ENCODE results near the gene PSMA1. TPM values are rescaled to one million over a fixed set of nuclear protein-coding genes. Genes with fewer than 3 reads are reported as not detected.
"Not testable (repeated sequence)": the region's sequence is repeated elsewhere in the genome, so short reads cannot be mapped to it uniquely, and the experiment has no call there.

Gene PSMA1
- total RNA-seq, 1 experiment from 2014 or later, result 217 TPM

DNA sequence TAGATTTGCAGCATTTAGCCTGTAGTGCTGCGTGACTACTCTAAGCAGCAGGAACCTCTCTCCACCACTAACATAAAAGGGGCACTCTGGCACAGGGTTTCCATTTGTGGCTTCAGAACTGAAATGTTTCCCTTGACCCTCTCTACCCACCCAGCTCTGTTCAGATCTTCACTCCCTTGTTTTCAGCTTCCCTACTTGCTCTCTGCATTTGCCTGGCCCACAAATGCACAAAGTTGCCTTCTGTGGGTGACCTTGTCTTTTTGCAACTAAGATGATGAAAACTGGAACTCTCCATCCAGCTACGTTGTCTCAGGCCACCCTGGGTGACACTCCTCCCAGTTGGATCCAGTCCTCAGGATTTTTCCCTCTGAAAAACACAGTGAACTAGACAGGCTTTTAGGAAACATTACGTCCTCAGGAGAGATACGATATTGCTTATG is 19.8 kb upstream of the PSMA1 start:
- no peak overlapping the region for H2AFZ ChIP-seq (ENCODE audit: low read length)
- DNase-seq, result no peak

DNA sequence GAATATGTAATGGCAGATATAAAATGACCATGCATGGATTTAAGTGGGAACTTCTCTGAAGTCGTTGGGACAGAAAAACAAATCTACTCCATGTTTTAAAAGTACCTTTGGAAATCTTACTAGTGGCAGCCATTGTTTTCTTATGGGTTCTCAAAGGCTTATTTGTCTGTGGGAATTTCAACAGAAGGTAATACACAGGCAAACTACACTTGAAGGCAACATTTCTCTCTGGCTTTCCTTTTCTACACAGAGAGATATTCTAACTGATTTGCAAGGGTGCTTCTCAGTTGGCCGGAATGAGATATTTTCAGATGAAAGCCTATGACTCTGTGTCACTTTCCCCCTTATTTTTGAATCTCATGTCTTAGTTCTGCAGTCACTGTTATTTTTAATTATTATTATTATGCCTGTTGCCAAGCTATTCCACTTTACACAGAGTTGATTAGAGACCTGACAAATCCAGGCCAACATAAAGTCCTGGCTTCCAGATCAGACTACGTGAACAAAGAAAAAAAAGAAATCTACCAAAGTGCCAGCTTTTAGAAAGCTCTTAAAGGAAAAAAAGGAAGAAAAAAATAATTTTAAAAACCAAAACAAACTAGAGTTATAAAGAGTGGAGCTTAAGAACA is 18.9 kb upstream of the PSMA1 start:
- Histone ChIP-seq H3K9ac (ENCODE audit: low read length) (no peak overlapping the region), H3K36me3 (ENCODE audit: insufficient read depth, low read length) (no peaks in the 10 kb centered on the region), H4K20me1 (ENCODE audit: insufficient read depth, low read depth, low read length) (no peaks in the 10 kb centered on the region), H3K27ac (ENCODE audit: low read length) (no peak overlapping the region), H2AFZ (ENCODE audit: low read length) (no peak overlapping the region), H3K4me1 (ENCODE audit: low read length) (no peaks in the 10 kb centered on the region), H3K79me2 (ENCODE audit: low read length) (no peaks in the 10 kb centered on the region), H3K9me2 (replicated peaks; ENCODE audit: insufficient read depth, low read length) (no peaks in the 10 kb centered on the region), H3K4me2 (ENCODE audit: low read depth, low read length, poor library complexity, severe bottlenecking) (no peak overlapping the region), H3K27me3 (ENCODE audit: low read length) (no peaks in the 10 kb centered on the region), H3K9me3 (ENCODE audit: low read length) (no peaks in the 10 kb centered on the region), H3K4me3 (ENCODE audit: low read length) (no peak overlapping the region)
- DNase-seq, result no peak

More for the DNA sequence above, 19.8 kb upstream of the PSMA1 start:
- Histone ChIP-seq H3K4me2 (ENCODE audit: low read depth, low read length, poor library complexity, severe bottlenecking) (no peak overlapping the region), H3K27me3 (ENCODE audit: low read length) (no peaks in the 10 kb centered on the region), H3K9ac (ENCODE audit: low read length) (no peak overlapping the region), H3K9me3 (ENCODE audit: low read length) (no peaks in the 10 kb centered on the region), H3K4me1 (ENCODE audit: low read length) (no peaks in the 10 kb centered on the region), H3K36me3 (ENCODE audit: insufficient read depth, low read length) (no peaks in the 10 kb centered on the region), H3K9me2 (replicated peaks; ENCODE audit: insufficient read depth, low read length) (no peaks in the 10 kb centered on the region), H3K27ac (ENCODE audit: low read length) (no peak overlapping the region), H3K4me3 (ENCODE audit: low read length) (no peak overlapping the region), H4K20me1 (ENCODE audit: insufficient read depth, low read depth, low read length) (no peaks in the 10 kb centered on the region), H3K79me2 (ENCODE audit: low read length) (no peaks in the 10 kb centered on the region)

DNA sequence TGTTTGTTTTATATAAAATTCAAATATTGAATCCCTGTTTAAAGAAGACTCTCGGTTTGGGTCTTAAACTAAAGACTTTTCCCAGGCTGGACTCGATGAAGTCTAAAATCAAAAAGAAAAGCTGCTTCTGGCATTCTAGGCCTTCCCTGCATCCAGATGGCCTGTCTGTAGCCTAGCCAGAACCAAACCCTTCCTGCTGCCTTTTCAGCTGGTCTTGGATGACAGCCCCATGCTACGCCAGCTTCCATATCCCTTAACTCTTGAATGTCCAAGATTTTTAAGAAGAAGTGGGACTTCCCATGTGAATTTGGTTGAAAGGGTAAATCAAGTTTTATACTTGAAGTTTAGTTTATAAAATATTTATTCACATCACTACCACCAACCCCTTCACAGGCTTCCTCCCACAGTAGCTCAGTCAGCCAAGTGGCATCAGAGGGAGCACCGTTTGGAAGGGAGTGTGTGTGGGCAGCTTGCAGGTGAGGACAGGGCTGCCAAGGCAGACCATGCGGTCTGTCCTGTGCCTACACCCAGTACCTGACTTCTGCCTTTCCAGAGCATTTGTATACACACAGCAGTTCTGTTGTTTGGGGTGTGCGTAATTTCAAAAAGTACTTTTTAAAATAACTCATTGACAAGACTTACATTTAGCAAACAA is 18.2 kb upstream of the PSMA1 start:
- Histone ChIP-seq H3K9ac (ENCODE audit: low read length) (no peak overlapping the region), H2AFZ (ENCODE audit: low read length) (no peak overlapping the region), H3K9me2 (replicated peaks; ENCODE audit: insufficient read depth, low read length) (no peaks in the 10 kb centered on the region), H3K79me2 (ENCODE audit: low read length) (no peaks in the 10 kb centered on the region), H4K20me1 (ENCODE audit: insufficient read depth, low read depth, low read length) (no peaks in the 10 kb centered on the region), H3K4me2 (ENCODE audit: low read depth, low read length, poor library complexity, severe bottlenecking) (no peak overlapping the region), H3K4me1 (ENCODE audit: low read length) (no peaks in the 10 kb centered on the region), H3K27me3 (ENCODE audit: low read length) (no peaks in the 10 kb centered on the region), H3K36me3 (ENCODE audit: insufficient read depth, low read length) (no peaks in the 10 kb centered on the region), H3K4me3 (ENCODE audit: low read length) (no peak overlapping the region), H3K9me3 (ENCODE audit: low read length) (no peaks in the 10 kb centered on the region), H3K27ac (ENCODE audit: low read length) (no peak overlapping the region)
- no peak for DNase-seq

DNA sequence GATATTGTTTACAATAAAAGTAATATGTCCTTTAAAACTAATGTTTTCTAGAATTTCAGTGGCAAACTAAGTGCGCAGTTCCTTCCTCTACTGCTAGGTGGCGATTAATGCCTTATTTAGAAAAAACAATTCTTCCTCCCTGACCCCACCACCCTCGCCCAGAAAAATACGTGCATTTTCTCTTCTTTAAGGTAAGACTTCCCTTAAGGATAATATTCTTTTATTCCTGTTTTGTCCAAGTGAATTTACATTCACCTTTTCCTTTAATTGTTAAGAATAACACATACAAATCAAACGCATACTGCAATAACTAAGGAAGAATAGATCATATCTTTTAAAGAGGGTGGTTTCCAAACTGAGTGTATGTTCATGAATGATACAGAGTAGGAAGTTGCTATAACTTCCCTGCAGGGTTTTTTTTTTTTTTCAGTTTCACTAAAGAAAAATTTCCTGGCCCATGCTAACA is 17.0 kb upstream of the PSMA1 start:
- Histone ChIP-seq H3K9ac (ENCODE audit: low read length) (no peak overlapping the region), H3K36me3 (ENCODE audit: insufficient read depth, low read length) (no peaks in the 10 kb centered on the region), H4K20me1 (ENCODE audit: insufficient read depth, low read depth, low read length) (no peaks in the 10 kb centered on the region), H2AFZ (ENCODE audit: low read length) (no peak overlapping the region; the same call in 1 of the 2 replicates), H3K9me3 (ENCODE audit: low read length) (no peaks in the 10 kb centered on the region), H3K27me3 (ENCODE audit: low read length) (no peaks in the 10 kb centered on the region), H3K79me2 (ENCODE audit: low read length) (no peaks in the 10 kb centered on the region), H3K4me3 (ENCODE audit: low read length) (no peak overlapping the region), H3K27ac (ENCODE audit: low read length) (no peak overlapping the region), H3K4me2 (ENCODE audit: low read depth, low read length, poor library complexity, severe bottlenecking) (no peak overlapping the region), H3K9me2 (replicated peaks; ENCODE audit: insufficient read depth, low read length) (no peaks in the 10 kb centered on the region), H3K4me1 (ENCODE audit: low read length) (no peaks in the 10 kb centered on the region)
- DNase-seq, result peak; percentile 57

DNA sequence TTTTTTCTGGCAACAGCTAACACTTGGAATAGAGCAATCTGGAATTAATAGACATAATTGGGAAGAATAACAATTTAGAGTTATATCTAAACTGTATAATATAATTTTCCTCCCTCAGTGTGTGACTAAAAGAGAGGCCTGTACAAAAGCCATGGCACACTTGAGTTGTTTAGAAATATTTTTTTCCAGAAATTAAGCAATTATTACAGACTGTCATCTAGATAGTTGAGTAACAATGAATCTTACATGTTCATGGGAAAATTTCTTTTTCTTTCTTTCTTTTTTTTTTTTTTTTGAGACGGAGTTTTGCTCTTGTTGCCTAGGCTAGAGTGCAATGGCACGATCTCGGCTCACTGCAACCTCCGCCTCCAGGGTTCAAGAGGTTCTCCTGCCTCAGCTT is 15.0 kb upstream of the PSMA1 start:
- not testable (repeated sequence) for H3K27ac ChIP-seq (ENCODE audit: low read length); H3K9me3 ChIP-seq (ENCODE audit: low read length); DNase-seq; H3K4me1 ChIP-seq (ENCODE audit: low read length); H4K20me1 ChIP-seq (ENCODE audit: insufficient read depth, low read depth, low read length); H2AFZ ChIP-seq (ENCODE audit: low read length); H3K79me2 ChIP-seq (ENCODE audit: low read length); H3K27me3 ChIP-seq (ENCODE audit: low read length); H3K9ac ChIP-seq (ENCODE audit: low read length); H3K9me2 ChIP-seq (replicated peaks; ENCODE audit: insufficient read depth, low read length); H3K4me2 ChIP-seq (ENCODE audit: low read depth, low read length, poor library complexity, severe bottlenecking); H3K36me3 ChIP-seq (ENCODE audit: insufficient read depth, low read length); H3K4me3 ChIP-seq (ENCODE audit: low read length)

DNA sequence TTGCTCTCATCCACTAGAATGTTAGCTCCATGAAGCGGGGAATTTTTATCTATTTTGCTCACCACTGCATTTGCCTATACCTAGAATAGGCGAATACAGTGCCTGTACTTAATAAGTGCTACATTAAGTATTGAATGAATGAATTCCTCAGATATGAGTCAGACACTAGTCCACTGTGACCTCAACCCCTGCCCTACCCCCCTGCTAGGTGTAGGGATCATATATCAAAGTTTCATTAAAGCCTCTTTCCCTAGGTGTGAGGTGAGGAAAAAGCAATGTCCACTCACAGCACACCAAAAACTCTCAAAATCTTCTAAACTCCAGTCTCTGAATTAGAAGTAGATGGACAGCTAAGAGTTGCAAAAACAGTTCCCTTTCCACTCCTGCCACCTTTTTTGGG is 9.8 kb upstream of the PSMA1 start:
- Histone ChIP-seq H3K79me2 (ENCODE audit: low read length) (no peaks in the 10 kb centered on the region), H2AFZ (ENCODE audit: low read length) (no peak overlapping the region), H3K4me1 (ENCODE audit: low read length) (no peaks in the 10 kb centered on the region), H3K9ac (ENCODE audit: low read length) (no peak overlapping the region), H3K36me3 (ENCODE audit: insufficient read depth, low read length) (no peaks in the 10 kb centered on the region), H3K9me2 (replicated peaks; ENCODE audit: insufficient read depth, low read length) (no peaks in the 10 kb centered on the region), H3K27me3 (ENCODE audit: low read length) (no peaks in the 10 kb centered on the region), H3K4me3 (ENCODE audit: low read length) (no peak overlapping the region), H4K20me1 (ENCODE audit: insufficient read depth, low read depth, low read length) (no peaks in the 10 kb centered on the region), H3K27ac (ENCODE audit: low read length) (no peak overlapping the region), H3K4me2 (ENCODE audit: low read depth, low read length, poor library complexity, severe bottlenecking) (no peak overlapping the region), H3K9me3 (ENCODE audit: low read length) (no peaks in the 10 kb centered on the region)
- no peak for DNase-seq

DNA sequence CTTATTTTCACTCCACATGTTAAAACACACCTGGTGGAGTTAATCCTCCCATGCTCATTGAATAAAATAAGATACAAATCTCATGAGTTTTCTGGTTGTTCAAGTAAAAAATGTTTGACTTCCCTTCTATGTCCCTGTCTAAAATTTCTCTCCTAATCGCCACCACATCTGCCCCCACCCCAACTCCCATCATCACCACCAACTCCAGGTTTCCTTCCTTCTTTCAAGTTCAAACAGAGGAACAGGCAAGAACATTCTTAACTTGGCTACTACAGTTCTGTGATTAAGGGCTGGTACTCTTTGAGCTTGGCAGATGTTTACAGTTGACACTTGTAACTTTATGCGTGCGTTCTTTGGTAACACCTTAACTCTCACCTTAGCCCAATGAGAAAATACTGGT is 9.1 kb upstream of the PSMA1 start:
- Histone ChIP-seq H4K20me1 (ENCODE audit: insufficient read depth, low read depth, low read length) (no peaks in the 10 kb centered on the region), H3K9me3 (ENCODE audit: low read length) (no peaks in the 10 kb centered on the region), H3K36me3 (ENCODE audit: insufficient read depth, low read length) (no peaks in the 10 kb centered on the region), H3K79me2 (ENCODE audit: low read length) (no peaks in the 10 kb centered on the region), H3K9me2 (replicated peaks; ENCODE audit: insufficient read depth, low read length) (no peaks in the 10 kb centered on the region), H3K9ac (ENCODE audit: low read length) (no peak overlapping the region), H2AFZ (ENCODE audit: low read length) (no peak overlapping the region), H3K27ac (ENCODE audit: low read length) (no peak overlapping the region), H3K4me1 (ENCODE audit: low read length) (no peaks in the 10 kb centered on the region), H3K4me3 (ENCODE audit: low read length) (no peak overlapping the region), H3K27me3 (ENCODE audit: low read length) (no peaks in the 10 kb centered on the region), H3K4me2 (ENCODE audit: low read depth, low read length, poor library complexity, severe bottlenecking) (no peak overlapping the region)
- no peak for DNase-seq

DNA sequence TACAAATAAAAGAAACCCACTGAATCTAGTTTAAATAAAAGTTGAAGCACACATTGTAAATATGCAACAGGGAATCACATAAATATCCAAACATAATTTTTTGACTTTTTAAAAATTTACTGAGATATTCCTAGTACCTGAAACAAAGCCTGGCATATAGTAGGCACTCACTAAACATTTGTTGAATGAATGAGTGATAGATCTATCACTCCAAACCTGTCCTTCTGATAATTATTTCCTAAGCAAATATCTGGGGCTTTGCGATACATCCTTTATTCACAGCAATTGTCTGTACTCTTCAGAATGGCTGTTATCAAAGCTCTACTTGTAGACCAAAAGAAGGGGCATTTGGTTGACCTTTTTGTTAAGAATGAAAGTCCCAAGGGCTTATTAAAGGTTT is 2.6 kb upstream of the PSMA1 start:
- Histone ChIP-seq H3K9ac (ENCODE audit: low read length) (no peak overlapping the region), H3K27me3 (ENCODE audit: low read length) (no peaks in the 10 kb centered on the region), H4K20me1 (ENCODE audit: insufficient read depth, low read depth, low read length) (peaks cover 12% of the 10 kb centered on the region; the same call in 1 of the 2 replicates), H3K79me2 (ENCODE audit: low read length) (peaks cover 24% of the 10 kb centered on the region), H3K4me3 (ENCODE audit: low read length) (no peak overlapping the region), H2AFZ (ENCODE audit: low read length) (no peak overlapping the region), H3K4me1 (ENCODE audit: low read length) (peaks cover 19% of the 10 kb centered on the region), H3K9me3 (ENCODE audit: low read length) (no peaks in the 10 kb centered on the region), H3K27ac (ENCODE audit: low read length) (no peak overlapping the region), H3K4me2 (ENCODE audit: low read depth, low read length, poor library complexity, severe bottlenecking) (no peak overlapping the region), H3K36me3 (ENCODE audit: insufficient read depth, low read length) (peaks cover under 1% of the 10 kb centered on the region; the same call in 1 of the 2 replicates), H3K9me2 (replicated peaks; ENCODE audit: insufficient read depth, low read length) (no peaks in the 10 kb centered on the region)
- no peak for DNase-seq

Data from Karpas-422 (cell line).